CD4-positive, alpha-beta T cell (primary cell): ENCODE results near the gene BBS1. TPM values are rescaled to one million over a fixed set of nuclear protein-coding genes. Genes with fewer than 3 reads are reported as not detected.
A peak's percentile ranks its signal among the peaks of the same experiment; 100 is the strongest.

Experiments
- ATAC-seq: fragments of 200-7000 bp; cut with Tn5 transposase; one replicate; pipeline ENCODE4 v1.10.0; 2022; ENCODE audit warnings: mild to moderate bottlenecking; ENCODE audit not compliant: poor library complexity
- CTCF ChIA-PET: fragments of 350-600 bp; sonication (Branson Sonifier 250); formaldehyde crosslinking; loops from one replicate; lab custom pipeline; 2021; ENCODE audit warnings: antibody characterized with exemption, inconsistent platforms; lab: Charles Lee
- POLR2A ChIA-PET: fragments of 350-600 bp; sonication (Branson Sonifier 250); formaldehyde crosslinking; loops from one replicate; lab custom pipeline; 2021; ENCODE audit warnings: antibody characterized with exemption, inconsistent platforms; lab: Charles Lee
- DNase-seq, 14 experiments: peaks; one replicate each; pipeline ENCODE4 v3.0.0-alpha.2; 2013 to 2020; ENCODE audit warnings: mixed read lengths in 2 of 14
- H3K27ac ChIP-seq, 2 donors: one replicate each; pipeline versions ENCODE4 v1.5.1 to v1.7.0; 2013; ENCODE audit warnings: low read length in 2 of 2, low read depth in 1 of 2, mild to moderate bottlenecking in 1 of 2
- H3K27me3 ChIP-seq, 2 experiments: 1 replicate in 1 of 2; 2 replicates in 1 of 2; pipeline versions ENCODE4 v1.6.1 to v1.7.0; 2013; ENCODE audit warnings: low read length in 2 of 2, control low read depth in 1 of 2, mild to moderate bottlenecking in 1 of 2, moderate library complexity in 1 of 2; ENCODE audit not compliant: insufficient read depth in 2 of 2, control insufficient read depth in 1 of 2
- H3K36me3 ChIP-seq: one replicate; pipeline ENCODE4 v1.6.1; 2013; ENCODE audit warnings: low read length, control low read depth; ENCODE audit not compliant: insufficient read depth
- H3K4me1 ChIP-seq: one replicate; pipeline ENCODE4 v1.6.1; 2013; ENCODE audit warnings: low read length, control low read depth; ENCODE audit not compliant: insufficient read depth
- H3K4me3 ChIP-seq: one replicate; pipeline ENCODE4 v1.5.1; 2013; ENCODE audit warnings: mild to moderate bottlenecking, low read length, moderate library complexity
- H3K9me3 ChIP-seq, 2 experiments: 1 replicate in 1 of 2; 2 replicates in 1 of 2; pipeline versions ENCODE4 v1.6.1 to v1.7.0; 2013; ENCODE audit warnings: low read length in 2 of 2, mild to moderate bottlenecking in 2 of 2, control low read depth in 1 of 2, moderate library complexity in 1 of 2; ENCODE audit not compliant: control insufficient read depth in 1 of 2, insufficient read depth in 1 of 2
- H3K27ac Mint-ChIP-seq: one replicate; pipeline ENCODE4 v1.8.0; 2020; ENCODE audit warnings: mixed read lengths
- H3K27me3 Mint-ChIP-seq: one replicate; pipeline ENCODE4 v1.8.0; 2021; ENCODE audit warnings: mixed read lengths
- H3K36me3 Mint-ChIP-seq: one replicate; pipeline ENCODE4 v1.8.0; 2021; ENCODE audit warnings: low read depth, mixed read lengths
- H3K4me1 Mint-ChIP-seq: one replicate; pipeline ENCODE4 v1.8.0; 2021; ENCODE audit warnings: low read depth, mixed read lengths
- H3K4me3 Mint-ChIP-seq: one replicate; pipeline ENCODE4 v1.8.0; 2020; ENCODE audit warnings: mild to moderate bottlenecking, mixed read lengths
- H3K9me3 Mint-ChIP-seq: one replicate; pipeline ENCODE4 v1.8.0; 2020; ENCODE audit warnings: mixed read lengths
- intact Hi-C, 2 experiments: fragments of 100-400 bp; cut with DNase I in 1 of 2; cut with micrococcal nuclease in 1 of 2; formaldehyde crosslinking; loops; one replicate each; pipeline versions ENCODE4 v1.15.1 to v1.9.0; 2023 to 2025; cut with DNase I, micrococcal nuclease
- total RNA-seq, 174 experiments: library from RNA in 2 of 174; stranded (reverse) in 2 of 174; gene quantifications; one replicate each; pipeline ENCODE4 v1.2.3 and lab custom pipeline; 2021 to 2026
- TF ChIP-seq, protein P1 (sequence below): fragments of 200-600 bp; IDR thresholded peaks from one replicate; pipeline ENCODE4 v1.8.0; 2022; ENCODE audit warnings: antibody characterized with exemption, mild to moderate bottlenecking

BBS1 gene
- total RNA-seq, 2 experiments from 2014 or later, result 11.7 to 11.9 TPM

DNA sequence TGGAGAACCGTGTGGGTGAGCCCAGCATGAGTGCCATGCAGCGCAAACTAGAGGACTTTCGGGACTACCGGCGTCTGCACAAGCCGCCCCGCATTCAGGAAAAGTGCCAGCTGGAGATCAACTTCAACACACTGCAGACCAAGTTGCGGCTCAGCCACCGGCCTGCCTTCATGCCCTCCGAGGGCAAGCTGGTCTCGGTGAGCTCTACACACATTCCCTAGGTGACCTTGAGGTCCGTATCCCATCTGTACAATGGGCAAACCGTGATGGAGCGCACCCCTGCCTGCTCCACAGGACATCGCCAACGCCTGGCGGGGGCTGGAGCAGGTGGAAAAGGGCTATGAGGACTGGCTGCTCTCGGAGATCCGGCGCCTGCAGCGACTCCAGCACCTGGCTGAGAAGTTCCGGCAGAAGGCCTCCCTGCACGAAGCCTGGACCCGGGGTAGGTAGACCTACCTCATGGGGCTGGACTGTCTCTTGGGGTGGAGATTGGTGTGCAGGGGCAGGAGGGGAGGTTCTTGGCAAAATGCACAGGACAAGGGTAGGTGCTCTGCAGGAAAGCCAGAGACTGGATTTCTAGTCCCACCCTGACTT lies 47.4 kb downstream of the BBS1 start:
- no peak for DNase-seq
- Mint-ChIP-seq H3K27me3 (peaks cover 14% of the 10 kb centered on the region), H3K4me3 (no peak overlapping the region), H3K36me3 (no peaks in the 10 kb centered on the region), H3K9me3 (no peaks in the 10 kb centered on the region), H3K4me1 (peaks cover 5% of the 10 kb centered on the region), H3K27ac (no peak overlapping the region)
- Histone ChIP-seq H3K27me3 (peaks cover 8 to 9% of the 10 kb centered on the region in 2 experiments), H3K27ac (no peak overlapping the region), H3K4me1 (peaks cover 9% of the 10 kb centered on the region), H3K4me3 (no peak overlapping the region), H3K36me3 (no peaks in the 10 kb centered on the region), H3K9me3 (peaks cover 0 to 6% of the 10 kb centered on the region in 2 experiments)
- intact Hi-C loops, result no loop called here
- POLR2A ChIA-PET, result no interaction called here
- TF ChIP-seq, protein P1, sequence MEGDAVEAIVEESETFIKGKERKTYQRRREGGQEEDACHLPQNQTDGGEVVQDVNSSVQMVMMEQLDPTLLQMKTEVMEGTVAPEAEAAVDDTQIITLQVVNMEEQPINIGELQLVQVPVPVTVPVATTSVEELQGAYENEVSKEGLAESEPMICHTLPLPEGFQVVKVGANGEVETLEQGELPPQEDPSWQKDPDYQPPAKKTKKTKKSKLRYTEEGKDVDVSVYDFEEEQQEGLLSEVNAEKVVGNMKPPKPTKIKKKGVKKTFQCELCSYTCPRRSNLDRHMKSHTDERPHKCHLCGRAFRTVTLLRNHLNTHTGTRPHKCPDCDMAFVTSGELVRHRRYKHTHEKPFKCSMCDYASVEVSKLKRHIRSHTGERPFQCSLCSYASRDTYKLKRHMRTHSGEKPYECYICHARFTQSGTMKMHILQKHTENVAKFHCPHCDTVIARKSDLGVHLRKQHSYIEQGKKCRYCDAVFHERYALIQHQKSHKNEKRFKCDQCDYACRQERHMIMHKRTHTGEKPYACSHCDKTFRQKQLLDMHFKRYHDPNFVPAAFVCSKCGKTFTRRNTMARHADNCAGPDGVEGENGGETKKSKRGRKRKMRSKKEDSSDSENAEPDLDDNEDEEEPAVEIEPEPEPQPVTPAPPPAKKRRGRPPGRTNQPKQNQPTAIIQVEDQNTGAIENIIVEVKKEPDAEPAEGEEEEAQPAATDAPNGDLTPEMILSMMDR, result no peak
- no peak for ATAC-seq
- CTCF ChIA-PET, result no interaction called here

- peaks cover 14% of the 10 kb centered on the region for H3K27me3 Mint-ChIP-seq
- ATAC-seq, result peak; percentile 85
- Histone ChIP-seq H3K36me3 (no peaks in the 10 kb centered on the region), H3K27ac (no peak overlapping the region), H3K27me3 (peaks cover 8 to 9% of the 10 kb centered on the region in 2 experiments), H3K9me3 (peaks cover 0 to 6% of the 10 kb centered on the region in 2 experiments), H3K4me3 (no peak overlapping the region), H3K4me1 (peaks cover 9% of the 10 kb centered on the region)
- ChIA-PET POLR2A (interaction anchor here (0.6 to 1.2 kb wide), 2 partner anchors 60 to 79 kb away, joined by 3 to 4 read pairs; partner anchors contain the start of gene RBM4), CTCF (interaction anchor here (0.6 kb wide), 1 partner anchor 1224 kb away, joined by 3 read pairs; no protein-coding TSS in a partner anchor)
- peaks cover 5% of the 10 kb centered on the region for H3K4me1 Mint-ChIP-seq
- TF ChIP-seq, protein P1, result no peak
- H3K9me3 Mint-ChIP-seq, result no peaks in the 10 kb centered on the region
- no peaks in the 10 kb centered on the region for H3K36me3 Mint-ChIP-seq
- intact Hi-C loops, result no loop called here
- DNase-seq, result peak in 9 of 14 experiments; percentile 7 to 72 (median 43)
- no peak overlapping the region for H3K4me3 Mint-ChIP-seq
- no peak overlapping the region for H3K27ac Mint-ChIP-seq
Measured at GRCh38 chr11:66559142-66559865, 48.9 kb downstream of the BBS1 start.

DNA sequence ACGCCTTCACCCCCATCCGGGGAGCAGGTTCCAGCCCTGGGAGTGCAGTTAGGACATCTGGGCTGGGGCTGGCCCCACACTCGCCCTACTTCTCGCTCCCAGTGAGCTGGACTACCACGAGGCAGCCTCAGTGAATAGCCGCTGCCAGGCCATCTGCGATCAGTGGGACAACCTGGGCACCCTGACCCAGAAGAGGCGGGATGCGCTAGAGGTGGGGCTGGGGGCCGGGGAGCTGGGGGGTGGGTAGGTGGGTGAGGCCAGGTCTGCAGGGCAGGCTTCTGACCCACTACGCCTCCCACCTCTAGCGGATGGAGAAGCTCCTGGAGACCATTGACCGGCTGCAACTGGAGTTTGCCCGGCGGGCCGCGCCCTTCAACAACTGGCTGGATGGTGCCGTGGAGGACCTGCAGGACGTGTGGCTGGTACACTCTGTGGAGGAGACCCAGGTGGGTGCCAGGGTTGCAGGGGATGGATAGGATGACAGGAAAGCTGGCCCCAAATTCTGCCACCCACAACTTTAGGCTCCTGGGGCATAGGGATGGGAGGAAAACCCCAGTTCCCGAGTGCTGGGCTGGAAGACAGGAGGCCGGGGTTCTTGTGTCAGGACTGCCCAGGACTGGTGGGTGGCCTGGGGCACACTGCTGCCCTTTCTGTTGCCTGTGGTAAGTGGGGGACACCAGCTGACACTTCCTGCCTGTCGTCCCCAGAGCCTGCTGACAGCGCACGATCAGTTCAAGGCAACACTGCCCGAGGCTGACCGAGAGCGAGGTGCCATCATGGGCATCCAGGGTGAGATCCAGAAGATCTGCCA lies 49.6 kb downstream of the BBS1 start:
- DNase-seq (no peak), ATAC-seq (no peak)
- Mint-ChIP-seq H3K4me1 (peaks cover 5% of the 10 kb centered on the region), H3K4me3 (no peak overlapping the region), H3K27ac (no peak overlapping the region), H3K27me3 (peaks cover 14% of the 10 kb centered on the region), H3K9me3 (no peaks in the 10 kb centered on the region), H3K36me3 (no peaks in the 10 kb centered on the region)
- POLR2A ChIA-PET, result interaction anchor here (0.6 kb wide), 1 partner anchor 59 kb away, joined by 3 read pairs; no protein-coding TSS in a partner anchor
- H3K27ac ChIP-seq, result no peak overlapping the region
- H3K4me1 ChIP-seq, result peaks cover 9% of the 10 kb centered on the region
- peaks cover 8 to 9% of the 10 kb centered on the region in 2 experiments for H3K27me3 ChIP-seq
- TF ChIP-seq, protein P1, result no peak
- no peaks in the 10 kb centered on the region for H3K36me3 ChIP-seq
- CTCF ChIA-PET, result interaction anchor here (0.6 kb wide), 1 partner anchor 1223 kb away, joined by 3 read pairs; no protein-coding TSS in a partner anchor
- intact Hi-C loops, result no loop called here
- peaks cover 0 to 6% of the 10 kb centered on the region in 2 experiments for H3K9me3 ChIP-seq
- no peak overlapping the region for H3K4me3 ChIP-seq
